ENCODE measurements around the gene CDK14. TPM values are rescaled to one million over a fixed set of nuclear protein-coding genes. Genes with fewer than 3 reads are reported as not detected.
"Not testable (repeated sequence)": the region's sequence is repeated elsewhere in the genome, so short reads cannot be mapped to it uniquely, and the experiment has no call there.

Gene CDK14
- total RNA-seq, 1 donor from 2014 or later: 58.6 TPM

DNA sequence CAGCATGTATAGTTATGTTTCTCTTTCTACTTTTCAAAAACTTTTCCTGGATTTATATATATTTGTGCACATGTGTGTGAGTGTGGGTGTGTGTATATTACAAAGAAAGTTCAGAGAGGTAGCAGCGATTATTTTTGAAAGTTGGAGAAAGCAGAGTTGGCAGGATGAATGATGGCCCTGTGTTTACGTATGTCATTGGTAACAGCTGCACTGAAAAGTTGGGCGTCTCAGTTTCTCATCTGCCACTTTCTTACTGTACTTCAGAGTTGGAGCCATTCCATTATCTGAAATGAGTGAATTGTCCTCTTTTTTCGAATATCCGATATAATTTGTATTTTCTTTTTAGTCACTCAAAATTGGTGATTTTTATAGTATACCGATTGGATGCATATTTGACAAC lies 172.2 kb downstream of the CDK14 start:
- TF ChIP-seq, protein P1, sequence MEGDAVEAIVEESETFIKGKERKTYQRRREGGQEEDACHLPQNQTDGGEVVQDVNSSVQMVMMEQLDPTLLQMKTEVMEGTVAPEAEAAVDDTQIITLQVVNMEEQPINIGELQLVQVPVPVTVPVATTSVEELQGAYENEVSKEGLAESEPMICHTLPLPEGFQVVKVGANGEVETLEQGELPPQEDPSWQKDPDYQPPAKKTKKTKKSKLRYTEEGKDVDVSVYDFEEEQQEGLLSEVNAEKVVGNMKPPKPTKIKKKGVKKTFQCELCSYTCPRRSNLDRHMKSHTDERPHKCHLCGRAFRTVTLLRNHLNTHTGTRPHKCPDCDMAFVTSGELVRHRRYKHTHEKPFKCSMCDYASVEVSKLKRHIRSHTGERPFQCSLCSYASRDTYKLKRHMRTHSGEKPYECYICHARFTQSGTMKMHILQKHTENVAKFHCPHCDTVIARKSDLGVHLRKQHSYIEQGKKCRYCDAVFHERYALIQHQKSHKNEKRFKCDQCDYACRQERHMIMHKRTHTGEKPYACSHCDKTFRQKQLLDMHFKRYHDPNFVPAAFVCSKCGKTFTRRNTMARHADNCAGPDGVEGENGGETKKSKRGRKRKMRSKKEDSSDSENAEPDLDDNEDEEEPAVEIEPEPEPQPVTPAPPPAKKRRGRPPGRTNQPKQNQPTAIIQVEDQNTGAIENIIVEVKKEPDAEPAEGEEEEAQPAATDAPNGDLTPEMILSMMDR (IDR thresholded peaks at IDR 0.05): no peak
- Histone ChIP-seq H3K4me3 (no peak overlapping the region), H3K27ac (no peak overlapping the region), H3K36me3 (no peaks in the 10 kb centered on the region), H3K27me3 (ENCODE audit: low read depth) (no peaks in the 10 kb centered on the region), H3K4me1 (no peaks in the 10 kb centered on the region), H3K9me3 (no peaks in the 10 kb centered on the region)
- intact Hi-C loops (cut with DNase I): no loop called here
- ATAC-seq: no peak
- DNase-seq: no peak

DNA sequence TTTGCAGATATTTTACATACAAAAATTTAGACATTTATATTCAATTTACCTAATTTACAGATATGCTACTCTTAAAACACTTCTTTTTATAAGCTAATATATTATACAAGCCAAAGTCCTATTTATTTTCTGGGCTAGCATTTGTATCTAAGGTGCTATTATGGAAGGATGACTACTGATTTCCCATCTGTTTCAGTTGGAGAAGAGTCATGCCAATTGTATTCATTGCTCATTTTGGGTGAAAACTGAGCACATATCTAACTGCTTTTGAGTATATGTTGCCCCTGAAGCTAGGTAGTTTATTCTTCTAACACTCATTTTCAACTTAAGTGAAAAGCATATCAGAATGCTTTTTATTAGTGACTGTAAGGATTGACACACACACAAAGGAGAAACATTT lies 172.9 kb downstream of the CDK14 start:
- Histone ChIP-seq H3K27ac (no peak overlapping the region), H3K4me3 (no peak overlapping the region), H3K4me1 (no peaks in the 10 kb centered on the region), H3K27me3 (ENCODE audit: low read depth) (no peaks in the 10 kb centered on the region), H3K9me3 (no peaks in the 10 kb centered on the region), H3K36me3 (no peaks in the 10 kb centered on the region)
- ATAC-seq (no peak), DNase-seq (no peak)
- intact Hi-C loops (cut with DNase I): no loop called here
- TF ChIP-seq, protein P1 (IDR thresholded peaks at IDR 0.05): no peak

DNA sequence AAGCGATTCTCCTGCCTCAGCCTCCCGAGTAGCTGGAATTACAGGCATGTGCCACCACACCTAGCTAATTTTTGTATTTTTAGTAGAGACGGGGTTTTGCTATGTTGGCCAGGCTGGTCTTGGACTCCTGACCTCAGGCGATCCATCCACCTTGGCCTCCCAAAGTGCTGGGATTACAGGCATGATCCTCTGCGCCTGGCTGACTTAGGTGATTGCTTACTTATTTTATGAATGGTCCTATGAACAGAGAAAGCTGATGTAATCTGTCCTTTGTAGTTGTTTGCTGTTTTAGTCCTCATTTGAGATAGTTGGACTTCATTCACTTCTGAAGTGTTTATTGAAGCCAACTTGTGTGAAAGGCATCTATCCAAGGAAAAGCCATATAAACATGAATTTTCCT lies 173.4 kb downstream of the CDK14 start:
- H3K9me3 ChIP-seq; intact Hi-C loops (cut with DNase I); H3K4me1 ChIP-seq; H3K36me3 ChIP-seq; DNase-seq; ATAC-seq; H3K27me3 ChIP-seq (ENCODE audit: low read depth); H3K4me3 ChIP-seq; H3K27ac ChIP-seq: not testable (repeated sequence)

DNA sequence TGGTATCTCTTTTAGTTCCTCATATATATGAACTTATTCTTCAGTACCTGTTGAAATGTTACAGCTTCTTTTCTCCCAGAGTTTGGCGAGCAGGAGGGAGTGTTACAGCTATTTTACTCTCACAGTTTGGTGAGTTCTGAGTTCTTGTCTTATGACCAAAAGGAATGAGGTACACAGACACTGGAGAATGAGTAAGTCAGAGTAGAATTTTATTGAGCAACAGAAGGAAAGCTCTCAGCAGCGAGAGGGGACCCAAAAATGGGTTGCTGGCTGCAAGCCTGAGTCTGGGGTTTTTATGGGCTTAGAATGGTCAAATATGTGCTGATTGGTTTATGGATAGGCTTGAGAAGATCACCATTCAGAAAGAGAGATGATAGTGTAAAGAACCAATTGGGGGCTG lies 175.2 kb downstream of the CDK14 start:
- Histone ChIP-seq H3K4me3 (no peak overlapping the region), H3K36me3 (no peaks in the 10 kb centered on the region), H3K4me1 (no peaks in the 10 kb centered on the region), H3K9me3 (no peaks in the 10 kb centered on the region), H3K27me3 (ENCODE audit: low read depth) (no peaks in the 10 kb centered on the region), H3K27ac (no peak overlapping the region)
- TF ChIP-seq, protein P1 (IDR thresholded peaks at IDR 0.05): no peak
- intact Hi-C loops (cut with DNase I): no loop called here
- DNase-seq (no peak), ATAC-seq (no peak)

DNA sequence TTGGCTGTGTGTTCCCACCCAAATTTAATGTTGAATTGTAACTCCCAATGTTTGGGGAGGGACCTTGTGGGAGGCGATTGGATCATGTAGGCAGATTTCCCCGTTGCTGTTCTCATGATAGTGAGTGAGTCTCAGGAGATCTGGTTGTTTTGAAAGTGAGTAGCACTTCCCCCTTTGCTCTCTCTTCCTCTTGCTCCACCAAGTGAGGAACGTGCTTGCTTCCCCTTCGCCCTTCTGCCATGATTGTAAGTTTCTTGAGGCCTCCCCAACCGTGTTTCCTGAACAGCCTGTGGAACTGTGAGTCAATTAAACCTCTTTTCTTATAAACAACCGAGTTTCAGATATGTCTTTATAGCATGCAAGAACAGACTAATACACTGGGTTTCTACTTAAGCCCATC lies 176.3 kb downstream of the CDK14 start:
- ATAC-seq: no peak
- Histone ChIP-seq H3K27me3 (ENCODE audit: low read depth) (no peaks in the 10 kb centered on the region), H3K27ac (no peak overlapping the region), H3K4me1 (peaks cover 8% of the 10 kb centered on the region), H3K36me3 (no peaks in the 10 kb centered on the region), H3K9me3 (no peaks in the 10 kb centered on the region), H3K4me3 (no peak overlapping the region)
- DNase-seq: no peak
- intact Hi-C loops (cut with DNase I): no loop called here
- TF ChIP-seq, protein P1 (IDR thresholded peaks at IDR 0.05): no peak

DNA sequence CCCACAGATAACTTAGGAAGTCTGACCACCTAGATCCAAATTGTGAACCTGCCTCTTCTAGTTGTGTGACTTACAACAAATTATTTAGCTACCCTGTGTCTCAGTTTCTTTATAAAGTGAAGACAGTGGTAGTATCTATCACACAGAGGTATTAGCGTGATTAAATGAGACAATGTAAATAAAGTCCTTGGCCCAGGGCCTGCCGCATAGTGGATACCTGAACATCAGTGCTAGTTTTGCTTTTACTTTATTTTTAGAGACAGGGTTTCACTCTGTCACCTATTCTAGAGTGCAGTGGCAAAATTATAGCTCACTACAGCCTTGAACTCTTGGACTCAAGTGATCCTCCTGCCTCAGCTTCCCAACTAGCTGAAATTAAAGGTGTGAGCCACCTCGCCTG lies 177.1 kb downstream of the CDK14 start:
- Histone ChIP-seq H3K27me3 (ENCODE audit: low read depth) (no peaks in the 10 kb centered on the region), H3K9me3 (no peaks in the 10 kb centered on the region), H3K4me1 (peaks cover 15% of the 10 kb centered on the region), H3K27ac (no peak overlapping the region), H3K4me3 (no peak overlapping the region), H3K36me3 (no peaks in the 10 kb centered on the region)
- DNase-seq: no peak
- TF ChIP-seq, protein P1 (IDR thresholded peaks at IDR 0.05): no peak
- ATAC-seq: no peak
- intact Hi-C loops (cut with DNase I): no loop called here

All from lower lobe of right lung (tissue), 2 donors.